ENCODE data around the gene DGKG.

DNA sequence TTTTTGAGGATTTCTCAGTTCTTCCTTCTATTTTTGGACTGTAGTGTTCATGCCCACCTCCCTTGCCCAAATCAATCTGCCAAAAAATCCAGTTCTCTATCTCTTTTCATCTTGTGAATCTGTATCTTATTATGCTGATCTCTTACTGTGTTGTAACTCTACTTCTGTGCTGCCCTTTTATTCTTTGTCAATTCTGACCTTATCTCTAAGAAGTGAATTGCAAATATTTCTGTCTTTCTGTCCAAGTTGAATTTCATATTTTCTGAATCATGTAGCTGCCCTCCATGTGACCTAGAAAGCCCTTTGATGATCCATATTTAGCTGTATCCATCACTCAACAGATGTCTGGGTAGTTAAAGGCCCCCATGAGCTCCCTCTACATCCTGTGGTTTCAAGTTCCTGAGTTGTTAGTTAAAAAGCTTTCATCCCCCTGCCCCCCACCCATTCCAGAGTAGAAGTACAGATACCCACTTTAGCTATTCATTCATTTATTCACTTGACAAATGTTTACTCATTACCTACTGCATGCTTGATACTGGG, 219.6 kb downstream of the DGKG start:
- TF ChIP-seq, protein P1, sequence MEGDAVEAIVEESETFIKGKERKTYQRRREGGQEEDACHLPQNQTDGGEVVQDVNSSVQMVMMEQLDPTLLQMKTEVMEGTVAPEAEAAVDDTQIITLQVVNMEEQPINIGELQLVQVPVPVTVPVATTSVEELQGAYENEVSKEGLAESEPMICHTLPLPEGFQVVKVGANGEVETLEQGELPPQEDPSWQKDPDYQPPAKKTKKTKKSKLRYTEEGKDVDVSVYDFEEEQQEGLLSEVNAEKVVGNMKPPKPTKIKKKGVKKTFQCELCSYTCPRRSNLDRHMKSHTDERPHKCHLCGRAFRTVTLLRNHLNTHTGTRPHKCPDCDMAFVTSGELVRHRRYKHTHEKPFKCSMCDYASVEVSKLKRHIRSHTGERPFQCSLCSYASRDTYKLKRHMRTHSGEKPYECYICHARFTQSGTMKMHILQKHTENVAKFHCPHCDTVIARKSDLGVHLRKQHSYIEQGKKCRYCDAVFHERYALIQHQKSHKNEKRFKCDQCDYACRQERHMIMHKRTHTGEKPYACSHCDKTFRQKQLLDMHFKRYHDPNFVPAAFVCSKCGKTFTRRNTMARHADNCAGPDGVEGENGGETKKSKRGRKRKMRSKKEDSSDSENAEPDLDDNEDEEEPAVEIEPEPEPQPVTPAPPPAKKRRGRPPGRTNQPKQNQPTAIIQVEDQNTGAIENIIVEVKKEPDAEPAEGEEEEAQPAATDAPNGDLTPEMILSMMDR (IDR thresholded peaks at IDR 0.05) = no peak
- no peak for TF ChIP-seq EZH2 (IDR thresholded peaks at IDR 0.05; ENCODE audit: borderline replicate concordance, insufficient read depth, low read depth, low read length, poor library complexity, severe bottlenecking)

All from B cell (primary cell).